HG03558 (cell line): ENCODE data around the gene ZNF436.
"Not testable (repeated sequence)": the region's sequence is repeated elsewhere in the genome, so short reads cannot be mapped to it uniquely, and the experiment has no call there.

ENCODE experiments used
- ATAC-seq: cut with Tn5 transposase; IDR thresholded peaks from one replicate; pipeline ENCODE4 v1.9.1; 2021; ENCODE audit warnings: moderate number of reproducible peaks; ENCODE audit not compliant: unreplicated experiment; ENCODE audit errors: extremely low read depth

ZNF436 gene

GRCh38 chr1:23331713-23332112 is 37.9 kb downstream of the ZNF436 start:
- no peak for ATAC-seq

- no peak for ATAC-seq
These were observed 38.8 kb downstream of the ZNF436 start for GRCh38 chr1:23330846-23331245.

- no peak for ATAC-seq
These were observed 44.2 kb downstream of the ZNF436 start for GRCh38 chr1:23325393-23325792.

GRCh38 chr1:23322770-23323169 is 46.9 kb downstream of the ZNF436 start:
- ATAC-seq = no peak

GRCh38 chr1:23310280-23310679 is 59.4 kb downstream of the ZNF436 start:
- not testable (repeated sequence) for ATAC-seq
